Ishikawa (cell line): Measurements from ENCODE around the gene ROBO3.
A peak's percentile ranks its signal among the peaks of the same experiment; 100 is the strongest.

ENCODE experiments used
- CEBPB ChIP-seq: IDR thresholded peaks from 2 replicates; pipeline ENCODE4 v1.6.1; 2012
- CREB1 ChIP-seq: IDR thresholded peaks from 2 replicates; pipeline ENCODE4 v1.6.1; 2012; ENCODE audit warnings: low read depth
- EP300 ChIP-seq: IDR thresholded peaks from 2 replicates; pipeline ENCODE4 v1.6.1; 2012; ENCODE audit warnings: borderline replicate concordance
- FOXM1 ChIP-seq: IDR thresholded peaks from 2 replicates; pipeline ENCODE4 v1.6.1; 2012; ENCODE audit warnings: low read depth, borderline replicate concordance
- MAX ChIP-seq: IDR thresholded peaks from 2 replicates; pipeline ENCODE4 v1.6.1; 2012
- NFIC ChIP-seq: IDR thresholded peaks from 2 replicates; pipeline ENCODE4 v1.6.1; 2012
- RAD21 ChIP-seq: IDR thresholded peaks from 2 replicates; pipeline ENCODE4 v1.6.1; 2012; ENCODE audit warnings: low read depth
- REST ChIP-seq: IDR thresholded peaks from 2 replicates; pipeline ENCODE4 v1.6.1; 2012; ENCODE audit warnings: low read depth, mild to moderate bottlenecking
- TAF1 ChIP-seq: IDR thresholded peaks from 2 replicates; pipeline ENCODE4 v1.6.1; 2012; ENCODE audit warnings: low read depth, mild to moderate bottlenecking
- TCF12 ChIP-seq: IDR thresholded peaks from 2 replicates; pipeline ENCODE4 v1.6.1; 2012; ENCODE audit warnings: low read depth
- TEAD4 ChIP-seq: IDR thresholded peaks from 2 replicates; pipeline ENCODE4 v1.6.1; 2012
- YY1 ChIP-seq: IDR thresholded peaks from 2 replicates; pipeline ENCODE4 v1.6.1; 2012; ENCODE audit warnings: low read depth
- ZBTB7A ChIP-seq: IDR thresholded peaks from 2 replicates; pipeline ENCODE4 v1.6.1; 2012; ENCODE audit warnings: low read depth

GRCh38 chr11:124863826-124864165 lies 1.4 kb upstream of the ROBO3 start:
- TF ChIP-seq MAX (no peak), EP300 (no peak), ZBTB7A (no peak), RAD21 (no peak), REST (peak; percentile 68), CREB1 (no peak), TAF1 (no peak), YY1 (no peak), TCF12 (no peak), FOXM1 (no peak), TEAD4 (no peak), CEBPB (no peak), NFIC (no peak)
